ENCODE data around the gene ACER2.

The ACER2 gene

DNA sequence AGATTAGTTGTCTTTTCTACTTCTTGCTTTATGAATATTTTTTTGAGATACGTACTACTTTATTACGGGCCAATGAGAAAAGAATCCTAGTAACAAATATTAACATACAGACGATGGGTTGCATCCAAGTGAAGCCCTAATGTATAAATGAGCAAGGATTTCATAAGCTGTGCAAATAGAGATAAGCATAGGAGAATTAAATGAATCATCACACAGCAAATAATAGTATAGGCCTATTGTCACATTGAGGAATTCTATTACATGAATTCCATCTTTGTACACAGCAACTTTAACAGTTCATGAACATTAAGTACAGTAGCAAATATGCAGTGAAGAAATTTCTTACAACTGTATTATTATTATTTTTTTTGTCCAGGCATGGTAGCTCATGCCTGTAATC is 78.0 kb downstream of the ACER2 start:
- peaks cover 15% of the 10 kb centered on the region for H3K27me3 Mint-ChIP-seq (ENCODE audit: low read depth, poor library complexity)
- TF ChIP-seq, protein P1, sequence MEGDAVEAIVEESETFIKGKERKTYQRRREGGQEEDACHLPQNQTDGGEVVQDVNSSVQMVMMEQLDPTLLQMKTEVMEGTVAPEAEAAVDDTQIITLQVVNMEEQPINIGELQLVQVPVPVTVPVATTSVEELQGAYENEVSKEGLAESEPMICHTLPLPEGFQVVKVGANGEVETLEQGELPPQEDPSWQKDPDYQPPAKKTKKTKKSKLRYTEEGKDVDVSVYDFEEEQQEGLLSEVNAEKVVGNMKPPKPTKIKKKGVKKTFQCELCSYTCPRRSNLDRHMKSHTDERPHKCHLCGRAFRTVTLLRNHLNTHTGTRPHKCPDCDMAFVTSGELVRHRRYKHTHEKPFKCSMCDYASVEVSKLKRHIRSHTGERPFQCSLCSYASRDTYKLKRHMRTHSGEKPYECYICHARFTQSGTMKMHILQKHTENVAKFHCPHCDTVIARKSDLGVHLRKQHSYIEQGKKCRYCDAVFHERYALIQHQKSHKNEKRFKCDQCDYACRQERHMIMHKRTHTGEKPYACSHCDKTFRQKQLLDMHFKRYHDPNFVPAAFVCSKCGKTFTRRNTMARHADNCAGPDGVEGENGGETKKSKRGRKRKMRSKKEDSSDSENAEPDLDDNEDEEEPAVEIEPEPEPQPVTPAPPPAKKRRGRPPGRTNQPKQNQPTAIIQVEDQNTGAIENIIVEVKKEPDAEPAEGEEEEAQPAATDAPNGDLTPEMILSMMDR (IDR thresholded peaks at IDR 0.05): no peak
- H3K4me1 Mint-ChIP-seq: peaks cover 7% of the 10 kb centered on the region
- H3K36me3 Mint-ChIP-seq (ENCODE audit: low read depth): no peaks in the 10 kb centered on the region
- H3K9me3 Mint-ChIP-seq: no peaks in the 10 kb centered on the region
- no peak overlapping the region for H3K4me3 Mint-ChIP-seq
- DNase-seq: no peak
- no peak overlapping the region for H3K27ac Mint-ChIP-seq

GRCh38 chr9:19488721-19489120 is 79.9 kb downstream of the ACER2 start:
- no peaks in the 10 kb centered on the region for H3K36me3 Mint-ChIP-seq (ENCODE audit: low read depth)
- DNase-seq: no peak
- no peak overlapping the region for H3K4me3 Mint-ChIP-seq
- peaks cover 10% of the 10 kb centered on the region for H3K4me1 Mint-ChIP-seq
- TF ChIP-seq, protein P1 (IDR thresholded peaks at IDR 0.05): no peak
- peaks cover 16% of the 10 kb centered on the region for H3K27me3 Mint-ChIP-seq (ENCODE audit: low read depth, poor library complexity)
- no peaks in the 10 kb centered on the region for H3K9me3 Mint-ChIP-seq
- H3K27ac Mint-ChIP-seq: no peak overlapping the region

- H3K27me3 Mint-ChIP-seq (ENCODE audit: low read depth, poor library complexity): peaks cover 14% of the 10 kb centered on the region
- TF ChIP-seq, protein P1 (IDR thresholded peaks at IDR 0.05): no peak
These were observed 81.5 kb downstream of the ACER2 start for GRCh38 chr9:19490269-19490668.

DNA sequence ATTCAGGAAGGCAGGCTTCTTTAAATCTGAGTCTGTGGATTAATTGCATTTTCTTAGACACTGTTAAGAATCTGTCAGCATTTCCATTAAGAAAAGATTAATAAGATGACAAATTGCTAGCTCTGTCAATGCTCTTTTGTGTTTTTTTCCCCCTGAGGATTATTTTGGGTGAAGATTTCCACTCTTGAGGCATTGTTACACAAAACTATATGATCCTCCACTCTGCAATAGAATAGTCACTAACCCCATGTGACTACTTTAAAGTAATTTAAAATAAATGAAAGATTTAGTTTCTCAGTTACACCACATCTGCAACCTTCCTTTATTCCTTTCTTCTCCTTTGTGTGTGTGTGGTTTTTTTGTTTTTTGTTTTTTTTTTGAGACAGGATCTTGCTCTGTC is 82.0 kb downstream of the ACER2 start:
- Mint-ChIP-seq H3K4me3 (no peak overlapping the region), H3K9me3 (no peaks in the 10 kb centered on the region), H3K27ac (peak overlapping the region; percentile 9)

More at GRCh38 chr9:19490269-19490668, 81.5 kb downstream of the ACER2 start:
- H3K4me1 Mint-ChIP-seq: peaks cover 19% of the 10 kb centered on the region
- H3K36me3 Mint-ChIP-seq (ENCODE audit: low read depth): no peaks in the 10 kb centered on the region
- H3K27ac Mint-ChIP-seq: no peak overlapping the region
- H3K9me3 Mint-ChIP-seq: no peaks in the 10 kb centered on the region
- no peak overlapping the region for H3K4me3 Mint-ChIP-seq
- DNase-seq: no peak

DNA sequence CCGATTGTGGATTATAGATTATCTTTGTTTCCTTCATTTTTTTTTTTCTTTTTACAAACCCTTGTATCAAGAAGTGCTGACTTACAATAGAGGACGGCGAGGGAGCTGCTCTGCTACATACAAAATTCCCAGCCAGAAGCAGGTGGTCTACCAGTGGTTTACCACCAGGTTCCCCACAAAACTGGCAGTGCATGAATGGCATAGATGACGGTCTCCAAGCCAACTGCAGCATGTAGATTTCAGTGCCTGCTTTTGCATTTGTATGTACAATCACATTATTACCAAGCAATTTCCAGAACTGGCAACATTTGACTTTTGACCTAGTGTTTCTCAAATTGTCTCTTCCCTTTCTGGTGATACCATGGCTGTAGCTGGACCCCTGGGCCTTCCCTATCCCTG is 84.0 kb downstream of the ACER2 start:
- no peak overlapping the region for H3K4me3 Mint-ChIP-seq
- H3K4me1 Mint-ChIP-seq: peaks cover 44% of the 10 kb centered on the region
- no peaks in the 10 kb centered on the region for H3K36me3 Mint-ChIP-seq (ENCODE audit: low read depth)
- TF ChIP-seq, protein P1 (IDR thresholded peaks at IDR 0.05): no peak
- no peak for DNase-seq
- peaks cover 14% of the 10 kb centered on the region for H3K27me3 Mint-ChIP-seq (ENCODE audit: low read depth, poor library complexity)
- H3K9me3 Mint-ChIP-seq: no peaks in the 10 kb centered on the region
- no peak overlapping the region for H3K27ac Mint-ChIP-seq

More for the DNA sequence above, 82.0 kb downstream of the ACER2 start:
- no peaks in the 10 kb centered on the region for H3K36me3 Mint-ChIP-seq (ENCODE audit: low read depth)
- peaks cover 14% of the 10 kb centered on the region for H3K27me3 Mint-ChIP-seq (ENCODE audit: low read depth, poor library complexity)
- peaks cover 25% of the 10 kb centered on the region for H3K4me1 Mint-ChIP-seq
- DNase-seq: no peak
- TF ChIP-seq, protein P1 (IDR thresholded peaks at IDR 0.05): no peak

DNA sequence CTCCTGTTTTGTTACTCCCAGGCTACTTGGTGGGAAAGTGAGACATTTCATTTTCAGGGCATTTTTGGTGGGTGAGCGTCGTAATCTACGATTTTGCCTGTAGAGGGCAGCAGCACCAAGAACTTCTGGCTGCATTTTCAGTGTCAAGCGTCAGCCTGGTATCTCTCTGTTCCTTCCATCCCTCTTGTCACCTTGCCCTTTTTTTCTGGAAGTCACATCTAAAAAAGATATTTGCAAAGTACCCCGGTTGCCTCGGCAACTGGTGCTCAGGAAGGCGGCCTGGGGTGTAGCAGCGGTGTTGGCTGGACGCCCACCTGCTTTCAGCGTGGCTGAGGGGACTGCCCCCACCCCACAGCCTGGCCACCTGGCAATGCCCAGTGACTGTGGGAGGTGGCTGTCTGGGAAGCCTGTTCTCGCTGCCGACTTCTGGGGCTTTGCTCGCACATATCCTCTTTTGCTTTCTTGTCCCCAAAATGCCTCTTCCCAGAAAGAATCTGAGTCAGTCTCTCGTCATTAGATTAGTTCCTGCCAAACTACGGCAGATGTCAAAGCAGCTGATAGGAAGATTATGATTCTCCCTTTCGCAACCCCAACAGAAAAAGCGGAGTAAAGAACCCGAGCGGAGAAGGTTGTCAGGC is 84.5 kb downstream of the ACER2 start:
- peak; percentile 62 for DNase-seq
- peaks cover 10% of the 10 kb centered on the region for H3K27me3 Mint-ChIP-seq (ENCODE audit: low read depth, poor library complexity)
- no peaks in the 10 kb centered on the region for H3K36me3 Mint-ChIP-seq (ENCODE audit: low read depth)
- H3K27ac Mint-ChIP-seq: no peak overlapping the region
- H3K4me1 Mint-ChIP-seq: peaks cover 48% of the 10 kb centered on the region
- TF ChIP-seq, protein P1 (IDR thresholded peaks at IDR 0.05): peak; percentile 70
- no peak overlapping the region for H3K4me3 Mint-ChIP-seq
- no peaks in the 10 kb centered on the region for H3K9me3 Mint-ChIP-seq

Data from nephron progenitor cell (in vitro differentiated cells).